Suprapubic skin (tissue), 4 donors: Measurements from ENCODE around the gene WDR3.

Experiments
- CTCF ChIP-seq, 2 donors: fragments of 200-600 bp in 1 of 2; fragments of 450-650 bp in 1 of 2; sonication (generic) in 1 of 2; IDR thresholded peaks; one replicate each; pipeline ENCODE4 v1.5.1; 2016 to 2019; ENCODE audit warnings: antibody characterized with exemption in 2 of 2, mild to moderate bottlenecking in 1 of 2, moderate library complexity in 1 of 2
- POLR2A ChIP-seq, 2 donors: fragments of 450-650 bp; IDR thresholded peaks; one replicate each; pipeline ENCODE4 v1.6.1; 2017; ENCODE audit warnings: antibody characterized with exemption in 2 of 2, mild to moderate bottlenecking in 2 of 2, moderate library complexity in 2 of 2
- POLR2AphosphoS5 ChIP-seq, 3 donors: sonication (generic); formaldehyde crosslinking; IDR thresholded peaks; one replicate each; pipeline ENCODE4 v1.6.1; 2017; ENCODE audit warnings: antibody characterized with exemption in 3 of 3

- no peak for TF ChIP-seq CTCF (IDR thresholded peaks at IDR 0.05)
- no peak for TF ChIP-seq POLR2AphosphoS5 (IDR thresholded peaks at IDR 0.05)
- TF ChIP-seq POLR2A (IDR thresholded peaks at IDR 0.05): no peak
Measured at GRCh38 chr1:117985973-117986372, 56.4 kb downstream of the WDR3 start.
